ENCODE data around the gene SPDYE5.
"Not testable (repeated sequence)": the region's sequence is repeated elsewhere in the genome, so short reads cannot be mapped to it uniquely, and the experiment has no call there.

- TF ChIP-seq CBFB (CRISPR knock-in tag; IDR thresholded peaks at IDR 0.05); GABPA (tag; conservative IDR thresholded peaks at IDR 0.05; ENCODE audit: low read depth); ZFP30 (CRISPR knock-in tag; IDR thresholded peaks at IDR 0.05; ENCODE audit: borderline replicate concordance); ZNF830 (CRISPR knock-in tag; IDR thresholded peaks at IDR 0.05); MAX (CRISPR knock-in tag; IDR thresholded peaks at IDR 0.05); REST (IDR thresholded peaks at IDR 0.05; ENCODE audit: borderline replicate concordance); REST (CRISPR knock-in tag; IDR thresholded peaks at IDR 0.05; ENCODE audit: low read depth); ZNF445 (CRISPR knock-in tag; IDR thresholded peaks at IDR 0.05; ENCODE audit: low read depth); ZBTB34 (CRISPR knock-in tag; IDR thresholded peaks at IDR 0.05); TBP (optimal IDR thresholded peaks at IDR 0.05; ENCODE audit: low read depth, low read length); TEAD4 (IDR thresholded peaks at IDR 0.05; ENCODE audit: low read length); TEAD4 (CRISPR knock-in tag; IDR thresholded peaks at IDR 0.05; ENCODE audit: borderline replicate concordance); MYC (IDR thresholded peaks at IDR 0.05; ENCODE audit: low read depth, low read length); MYC (CRISPR knock-in tag; IDR thresholded peaks at IDR 0.05; ENCODE audit: borderline replicate concordance, low read depth); ATF3 (IDR thresholded peaks at IDR 0.05); ATF3 (CRISPR knock-in tag; conservative IDR thresholded peaks at IDR 0.05); POLR2AphosphoS2 (IDR thresholded peaks at IDR 0.05; ENCODE audit: low read length): not testable (repeated sequence)
Observed at GRCh38 chr7:75456403-75456802, 35.7 kb upstream of the SPDYE5 start.

Measured in K562 (cell line).